ENCODE measurements around the gene ACTR2.
"Not testable (repeated sequence)": the region's sequence is repeated elsewhere in the genome, so short reads cannot be mapped to it uniquely, and the experiment has no call there.

Gene ACTR2

GRCh38 chr2:65231121-65231520 lies 3.5 kb downstream of the ACTR2 start:
- DNase-seq (ENCODE audit: low spot score) = no peak

GRCh38 chr2:65231892-65232477 lies 4.4 kb downstream of the ACTR2 start:
- DNase-seq (ENCODE audit: low spot score) = peak; percentile 23

- DNase-seq (ENCODE audit: low spot score) = no peak
Measured at GRCh38 chr2:65232636-65233035, 5.0 kb downstream of the ACTR2 start.

GRCh38 chr2:65240657-65241056 lies 13.0 kb downstream of the ACTR2 start:
- no peak for DNase-seq (ENCODE audit: low spot score)

- not testable (repeated sequence) for DNase-seq (ENCODE audit: low spot score)
Measured at GRCh38 chr2:65244452-65244851, 16.8 kb downstream of the ACTR2 start.

GRCh38 chr2:65252640-65253039 lies 25.0 kb downstream of the ACTR2 start:
- no peak for DNase-seq (ENCODE audit: low spot score)

GRCh38 chr2:65255356-65255755 lies 27.7 kb downstream of the ACTR2 start:
- DNase-seq (ENCODE audit: low spot score) = no peak

- no peak for DNase-seq (ENCODE audit: low spot score)
Measured at GRCh38 chr2:65256054-65256453, 28.4 kb downstream of the ACTR2 start.

- not testable (repeated sequence) for DNase-seq (ENCODE audit: low spot score)
Measured at GRCh38 chr2:65257866-65258265, 30.2 kb downstream of the ACTR2 start.

GRCh38 chr2:65261676-65262075 lies 34.0 kb downstream of the ACTR2 start:
- DNase-seq (ENCODE audit: low spot score) = no peak

- DNase-seq (ENCODE audit: low spot score) = no peak
Measured at GRCh38 chr2:65263262-65263661, 35.6 kb downstream of the ACTR2 start.

GRCh38 chr2:65263986-65264385 lies 36.4 kb downstream of the ACTR2 start:
- no peak for DNase-seq (ENCODE audit: low spot score)

- peak; percentile 46 for DNase-seq (ENCODE audit: low spot score)
Measured at GRCh38 chr2:65264821-65265670, 37.4 kb downstream of the ACTR2 start.

- DNase-seq (ENCODE audit: low spot score) = no peak
Measured at GRCh38 chr2:65265671-65266045, 38.0 kb downstream of the ACTR2 start.

- no peak for DNase-seq (ENCODE audit: low spot score)
Measured at GRCh38 chr2:65267008-65267407, 39.4 kb downstream of the ACTR2 start.

GRCh38 chr2:65268957-65269356 lies 41.3 kb downstream of the ACTR2 start:
- DNase-seq (ENCODE audit: low spot score) = no peak

GRCh38 chr2:65273344-65273743 lies 45.7 kb downstream of the ACTR2 start:
- DNase-seq (ENCODE audit: low spot score) = no peak

- no peak for DNase-seq (ENCODE audit: low spot score)
Measured at GRCh38 chr2:65275141-65275915, 47.7 kb downstream of the ACTR2 start.

- no peak for DNase-seq (ENCODE audit: low spot score)
Measured at GRCh38 chr2:65276609-65277008, 49.0 kb downstream of the ACTR2 start.

GRCh38 chr2:65277118-65277517 lies 49.5 kb downstream of the ACTR2 start:
- no peak for DNase-seq (ENCODE audit: low spot score)

- DNase-seq (ENCODE audit: low spot score) = no peak
Measured at GRCh38 chr2:65277791-65278483, 50.3 kb downstream of the ACTR2 start.

- no peak for DNase-seq (ENCODE audit: low spot score)
Measured at GRCh38 chr2:65278531-65278981, 50.9 kb downstream of the ACTR2 start.

Data from HuH-7 (cell line).